ENCODE data around the gene NEURL1. TPM values are rescaled to one million over a fixed set of nuclear protein-coding genes. Genes with fewer than 3 reads are reported as not detected.
"Not testable (repeated sequence)": the region's sequence is repeated elsewhere in the genome, so short reads cannot be mapped to it uniquely, and the experiment has no call there.

The NEURL1 gene
- total and polyA plus RNA-seq, 8 donors, result 11.0 to 69.9 (median 18.6) TPM

DNA sequence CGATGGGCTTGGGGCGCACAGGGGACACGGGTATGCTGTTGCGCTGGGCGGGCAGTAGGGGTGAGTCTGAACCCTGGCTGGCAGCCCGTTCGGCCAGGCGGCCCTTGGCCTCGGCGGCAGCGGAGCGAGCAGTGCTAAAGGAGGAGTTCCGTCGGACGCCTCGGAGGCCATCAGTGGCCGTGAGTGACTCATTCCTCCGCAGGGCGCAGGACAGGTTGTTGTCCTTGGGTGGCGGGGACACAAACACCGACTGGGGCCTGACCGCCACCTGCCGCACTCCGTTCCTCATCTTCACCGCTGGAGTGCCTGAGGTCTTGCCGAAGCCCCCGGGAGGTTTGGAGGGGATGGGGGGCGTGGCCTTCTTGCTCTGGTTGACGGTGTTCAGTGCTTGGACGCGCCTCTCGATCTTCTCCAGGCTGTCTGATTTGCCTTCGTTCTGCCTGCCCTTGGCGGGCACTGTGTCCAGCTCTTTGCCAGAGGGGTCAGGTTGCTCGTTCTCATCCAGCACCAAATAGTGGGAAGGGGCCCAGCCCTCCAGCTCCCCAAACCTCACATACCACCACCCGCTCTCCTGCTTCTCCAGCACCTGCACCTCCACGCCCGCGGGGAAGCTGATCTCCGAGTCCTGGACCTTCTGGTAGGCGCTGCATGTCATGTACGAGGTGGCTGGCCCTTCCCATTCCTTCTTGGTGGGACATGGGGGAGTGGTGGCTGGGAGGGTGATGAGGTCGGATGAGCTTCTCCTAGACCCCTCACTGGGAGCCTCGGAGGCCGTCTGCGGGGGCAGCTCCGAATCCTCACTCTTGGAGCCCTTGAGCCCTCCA is 108.7 kb downstream of the NEURL1 start:
- WGBS, 2 donors, result 88 to 91% methylated on average over 47 of the region's 47 CpGs
- ATAC-seq (no peak), FAIRE-seq (no peak), DNase-seq (peak in 1 of 6 donors; percentile 67)
- TF ChIP-seq, protein P1, sequence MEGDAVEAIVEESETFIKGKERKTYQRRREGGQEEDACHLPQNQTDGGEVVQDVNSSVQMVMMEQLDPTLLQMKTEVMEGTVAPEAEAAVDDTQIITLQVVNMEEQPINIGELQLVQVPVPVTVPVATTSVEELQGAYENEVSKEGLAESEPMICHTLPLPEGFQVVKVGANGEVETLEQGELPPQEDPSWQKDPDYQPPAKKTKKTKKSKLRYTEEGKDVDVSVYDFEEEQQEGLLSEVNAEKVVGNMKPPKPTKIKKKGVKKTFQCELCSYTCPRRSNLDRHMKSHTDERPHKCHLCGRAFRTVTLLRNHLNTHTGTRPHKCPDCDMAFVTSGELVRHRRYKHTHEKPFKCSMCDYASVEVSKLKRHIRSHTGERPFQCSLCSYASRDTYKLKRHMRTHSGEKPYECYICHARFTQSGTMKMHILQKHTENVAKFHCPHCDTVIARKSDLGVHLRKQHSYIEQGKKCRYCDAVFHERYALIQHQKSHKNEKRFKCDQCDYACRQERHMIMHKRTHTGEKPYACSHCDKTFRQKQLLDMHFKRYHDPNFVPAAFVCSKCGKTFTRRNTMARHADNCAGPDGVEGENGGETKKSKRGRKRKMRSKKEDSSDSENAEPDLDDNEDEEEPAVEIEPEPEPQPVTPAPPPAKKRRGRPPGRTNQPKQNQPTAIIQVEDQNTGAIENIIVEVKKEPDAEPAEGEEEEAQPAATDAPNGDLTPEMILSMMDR (IDR thresholded peaks at IDR 0.05), result no peak
- Histone ChIP-seq H3K4me3 (no peak overlapping the region), H3K27ac (no peak overlapping the region), H3K9me3 (no peaks in the 10 kb centered on the region), H3K36me3 (no peaks in the 10 kb centered on the region), H3K4me1 (no peaks in the 10 kb centered on the region), H3K27me3 (no peaks in the 10 kb centered on the region)
- intact Hi-C loops (cut with DNase I), result loop anchor here in 2 of 3 donors (5.0 kb wide), 1 partner anchor 85 kb away; no protein-coding TSS in a partner anchor

DNA sequence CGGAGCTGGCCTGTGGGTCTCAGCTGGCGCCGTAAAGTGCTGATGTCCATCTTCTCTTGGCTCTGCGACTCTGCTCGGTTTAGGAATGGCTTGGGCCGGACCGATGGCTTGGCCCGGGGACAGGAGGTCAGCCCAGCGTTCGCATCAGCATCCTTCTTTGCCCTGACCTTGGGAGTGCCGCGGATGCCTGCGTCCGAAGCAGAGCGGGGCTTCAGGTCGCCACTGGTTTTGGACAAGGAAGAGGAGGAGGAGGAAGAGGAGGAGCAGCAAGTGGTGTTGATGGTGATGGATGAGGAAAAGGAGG is 109.3 kb downstream of the NEURL1 start:
- DNase-seq (no peak), ATAC-seq (no peak), FAIRE-seq (no peak)
- H3K36me3 ChIP-seq, result no peaks in the 10 kb centered on the region
- no peak overlapping the region for H3K27ac ChIP-seq
- 86 to 91% methylated on average over 16 of the region's 16 CpGs for WGBS, 2 donors
- H3K27me3 ChIP-seq, result no peaks in the 10 kb centered on the region
- no peaks in the 10 kb centered on the region for H3K4me1 ChIP-seq
- H3K9me3 ChIP-seq, result no peaks in the 10 kb centered on the region
- H3K4me3 ChIP-seq, result no peak overlapping the region
- TF ChIP-seq, protein P1 (IDR thresholded peaks at IDR 0.05), result no peak
- intact Hi-C loops (cut with DNase I), result loop anchor here in 2 of 3 donors (5.0 kb wide), 1 partner anchor 84 kb away; no protein-coding TSS in a partner anchor

DNA sequence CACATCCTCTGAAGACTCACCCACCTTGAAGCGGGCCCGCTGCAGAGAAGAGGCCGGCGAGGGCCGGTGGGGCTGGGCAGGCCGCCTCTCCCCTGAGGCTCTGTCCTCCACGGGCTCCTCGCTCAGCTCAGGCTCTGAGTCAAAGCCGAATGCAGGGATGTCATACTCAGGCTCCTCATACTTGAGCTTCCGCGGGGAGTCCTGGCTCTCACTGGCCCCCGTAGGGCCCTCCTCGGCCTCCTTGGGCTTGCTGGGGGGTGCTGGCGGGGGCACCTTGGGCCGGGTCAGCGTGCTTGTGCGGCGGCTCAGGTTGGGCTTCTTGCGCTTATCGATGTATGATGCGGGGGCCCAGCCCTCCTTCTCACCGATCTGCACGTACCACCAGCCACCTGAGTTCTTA is 109.9 kb downstream of the NEURL1 start:
- TF ChIP-seq, protein P1 (IDR thresholded peaks at IDR 0.05), result no peak

DNA sequence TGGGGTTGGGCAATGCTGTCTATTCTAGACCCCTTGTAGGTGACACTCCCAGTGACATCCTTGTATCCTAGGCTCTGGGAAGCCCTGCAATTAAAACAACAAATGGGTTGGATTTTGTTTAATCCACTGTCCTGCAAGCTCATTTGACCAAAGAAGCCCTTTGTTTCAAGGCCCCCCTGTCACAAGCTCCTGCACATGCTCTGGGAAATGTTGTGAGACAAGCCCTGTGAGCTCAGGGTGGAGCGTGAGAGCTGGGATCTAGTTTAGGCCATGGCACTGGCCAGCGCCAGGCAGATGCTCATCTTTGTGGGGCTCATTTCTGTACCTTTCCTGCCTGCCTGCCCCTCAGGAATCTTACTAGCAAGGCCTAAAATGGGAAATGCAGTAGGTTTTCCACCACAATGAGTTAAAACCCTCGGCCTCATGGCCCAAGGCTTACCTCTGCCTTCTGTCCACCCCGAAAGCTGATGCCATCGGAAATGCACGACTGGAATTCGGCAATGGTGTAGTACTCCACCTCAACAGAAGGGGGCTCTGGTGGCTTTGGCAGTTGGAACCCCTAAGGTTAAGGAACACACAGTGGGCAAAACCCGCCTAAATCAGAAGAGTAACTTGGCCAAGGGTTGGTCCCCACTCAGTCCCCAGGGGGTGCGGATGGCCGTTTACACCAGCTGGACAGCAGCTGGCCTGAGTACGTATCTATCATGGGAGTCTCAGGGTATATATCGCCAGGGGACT is 112.0 kb downstream of the NEURL1 start:
- no peaks in the 10 kb centered on the region for H3K4me1 ChIP-seq
- H3K4me3 ChIP-seq, result no peak overlapping the region
- no peaks in the 10 kb centered on the region for H3K9me3 ChIP-seq
- peak in 3 of 4 donors; percentile 34 to 61 (median 47) for ATAC-seq
- no peak for FAIRE-seq
- WGBS, 2 donors, result 69 to 83% methylated on average over 12 of the region's 12 CpGs
- peak in 1 of 6 donors; percentile 18 for DNase-seq
- H3K36me3 ChIP-seq, result no peaks in the 10 kb centered on the region
- TF ChIP-seq, protein P1 (IDR thresholded peaks at IDR 0.05), result peak; percentile 32 to 49 (median 38)
- H3K27ac ChIP-seq, result no peak overlapping the region
- intact Hi-C loops (cut with DNase I), result no loop called here
- H3K27me3 ChIP-seq, result no peaks in the 10 kb centered on the region

More for the DNA sequence above, 109.9 kb downstream of the NEURL1 start:
- ATAC-seq (no peak), DNase-seq (peak in 1 of 6 donors; percentile 62), FAIRE-seq (no peak)
- intact Hi-C loops (cut with DNase I), result loop anchor here in 2 of 3 donors (5.0 kb wide), 1 partner anchor 84 kb away; no protein-coding TSS in a partner anchor
- Histone ChIP-seq H3K4me1 (no peaks in the 10 kb centered on the region), H3K9me3 (no peaks in the 10 kb centered on the region), H3K4me3 (no peak overlapping the region), H3K27me3 (no peaks in the 10 kb centered on the region), H3K36me3 (no peaks in the 10 kb centered on the region), H3K27ac (no peak overlapping the region)
- WGBS, 2 donors, result 91 to 95% methylated on average over 23 of the region's 23 CpGs

DNA sequence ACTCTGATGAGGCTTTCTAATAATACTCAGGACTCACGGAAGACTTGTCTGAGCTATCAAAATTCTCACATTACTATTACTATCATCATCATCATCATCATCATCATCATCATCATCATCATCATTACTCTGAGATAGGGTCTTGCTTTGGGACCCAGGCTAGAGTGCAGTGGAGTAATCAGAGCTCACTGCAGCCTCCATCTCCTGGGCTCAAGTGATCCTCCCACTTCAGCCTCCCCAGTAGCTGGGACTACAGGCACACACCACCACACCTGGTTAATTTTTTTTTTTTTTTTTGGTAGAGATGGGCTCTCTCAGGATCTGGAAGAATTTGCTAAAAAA is 112.6 kb downstream of the NEURL1 start:
- H3K4me3 ChIP-seq; H3K36me3 ChIP-seq; FAIRE-seq; H3K4me1 ChIP-seq; H3K27ac ChIP-seq; ATAC-seq; H3K9me3 ChIP-seq; intact Hi-C loops (cut with DNase I); H3K27me3 ChIP-seq: not testable (repeated sequence)
- 71 to 94% methylated on average over 1 of the region's 1 CpG for WGBS, 2 donors
- peak in 1 of 6 donors; percentile 1 for DNase-seq

DNA sequence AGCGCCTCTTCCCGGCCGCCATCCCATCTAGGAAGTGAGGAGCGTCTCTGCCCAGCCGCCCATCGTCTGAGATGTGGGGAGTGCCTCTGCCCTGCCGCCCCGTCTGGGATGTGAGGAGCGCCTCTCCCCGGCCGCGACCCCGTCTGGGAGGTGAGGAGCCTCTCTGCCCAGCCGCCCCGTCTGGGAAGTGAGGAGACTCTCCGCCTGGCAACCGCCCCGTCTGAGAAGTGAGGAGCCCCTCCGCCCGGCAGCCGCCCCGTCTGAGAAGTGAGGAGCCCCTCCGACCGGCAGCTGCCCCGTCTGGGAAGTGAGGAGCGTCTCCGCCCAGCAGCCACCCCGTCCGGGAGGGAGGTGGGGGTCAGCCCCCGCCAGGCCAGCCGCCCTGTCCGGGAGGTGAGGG is 113.5 kb downstream of the NEURL1 start:
- ATAC-seq; H3K27ac ChIP-seq; FAIRE-seq; H3K4me1 ChIP-seq; H3K4me3 ChIP-seq; H3K9me3 ChIP-seq; H3K36me3 ChIP-seq; H3K27me3 ChIP-seq; intact Hi-C loops (cut with DNase I): not testable (repeated sequence)
- WGBS, 2 donors, result 92 to 94% methylated on average over 22 to 28 of the region's 32 CpGs
- peak in 1 of 6 donors; percentile 47 for DNase-seq

DNA sequence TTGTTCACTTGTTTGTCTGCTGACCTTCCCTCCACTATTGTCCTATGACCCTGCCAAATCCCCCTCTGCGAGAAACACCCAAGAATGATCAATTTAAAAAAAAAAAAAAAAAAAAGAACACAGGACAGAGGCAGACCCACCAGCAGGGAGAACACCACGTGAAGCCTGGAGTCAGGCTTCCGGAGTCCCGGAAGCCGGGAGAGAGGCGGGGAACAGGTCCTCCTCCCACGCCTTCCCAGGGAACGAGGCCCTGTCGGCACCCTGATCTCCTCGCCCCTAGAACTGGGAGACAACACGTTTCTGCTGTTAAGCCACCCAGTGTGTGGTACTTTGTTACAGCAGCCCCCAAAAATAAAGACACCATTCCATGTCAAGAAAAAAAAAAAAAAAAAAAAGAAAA is 114.6 kb downstream of the NEURL1 start:
- H3K4me1 ChIP-seq; H3K4me3 ChIP-seq; H3K27me3 ChIP-seq; intact Hi-C loops (cut with DNase I); H3K27ac ChIP-seq; H3K9me3 ChIP-seq; ATAC-seq; FAIRE-seq; H3K36me3 ChIP-seq: not testable (repeated sequence)
- WGBS, 2 donors, result 90 to 91% methylated on average over 11 of the region's 11 CpGs
- DNase-seq, result peak in 1 of 6 donors; percentile 19

All from pancreas (tissue), 10 donors.